Astrocyte of the cerebellum (primary cell): ENCODE measurements around the gene MEA1.
A peak's percentile ranks its signal among the peaks of the same experiment; 100 is the strongest.

ENCODE experiments used
- DNase-seq: peaks from one replicate; pipeline ENCODE4 v3.0.0-alpha.2; 2011; ENCODE audit warnings: low read depth
- H3K4me3 ChIP-seq: 2 replicates; pipeline ENCODE4 v1.5.1; 2011; ENCODE audit warnings: mild to moderate bottlenecking, low read depth, low read length, moderate library complexity
- in situ Hi-C: cut with HindIII; loops from 2 replicates; pipeline ENCODE4 v1.10.0; 2017; ENCODE audit warnings: low sequenced_read_pairs
- TF ChIP-seq, protein P1 (sequence below): IDR thresholded peaks from 2 replicates; pipeline ENCODE4 v1.5.1; 2012; ENCODE audit warnings: low read length, low read depth, moderate library complexity, mild to moderate bottlenecking; ENCODE audit errors: missing control alignments

The MEA1 gene

DNA sequence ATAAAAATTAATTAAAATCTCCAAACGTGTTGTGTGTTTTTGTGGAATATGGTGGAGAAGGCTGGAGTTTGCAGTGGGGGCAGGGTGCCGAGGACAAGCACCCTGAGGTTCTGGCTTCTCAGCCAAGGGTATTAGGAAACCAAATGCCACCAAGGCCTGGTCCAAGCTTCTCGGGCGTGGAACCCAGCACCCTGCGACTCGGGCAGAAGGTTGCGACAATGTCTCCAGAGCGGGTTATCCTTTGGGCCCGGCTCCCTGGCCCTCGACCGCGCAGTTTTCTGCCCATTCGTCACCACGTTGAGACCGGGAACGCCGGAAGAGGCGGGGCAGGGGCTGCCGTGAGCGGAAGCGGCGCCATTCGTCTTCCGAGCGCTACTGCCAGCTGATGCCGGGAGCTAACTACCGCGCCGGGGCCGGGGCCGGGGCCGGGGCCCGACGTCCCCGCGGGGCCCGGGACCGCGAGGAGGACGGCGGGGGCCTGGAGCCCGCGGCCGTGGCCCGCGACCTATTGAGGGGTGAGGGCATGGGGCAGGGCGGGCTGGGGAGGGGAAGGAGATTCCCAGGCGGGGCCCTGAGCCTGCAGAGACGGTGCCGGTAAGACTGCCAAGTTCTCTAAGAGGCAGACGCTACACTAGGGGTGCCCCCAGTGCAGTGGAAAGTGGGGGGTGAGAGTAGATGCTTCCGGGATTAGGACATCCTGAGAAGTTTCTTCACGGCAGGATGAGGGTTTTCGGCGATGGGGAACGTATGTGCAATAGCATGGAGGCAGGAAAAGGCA lies 7.7 kb upstream of the MEA1 start, which contains the start of gene RRP36:
TSS of gene RRP36 (plus strand) at position 354 of the 778 bp plus-strand sequence. CDS start at position 386, 32 bp downstream.
- no peak for DNase-seq
- TF ChIP-seq, protein P1, sequence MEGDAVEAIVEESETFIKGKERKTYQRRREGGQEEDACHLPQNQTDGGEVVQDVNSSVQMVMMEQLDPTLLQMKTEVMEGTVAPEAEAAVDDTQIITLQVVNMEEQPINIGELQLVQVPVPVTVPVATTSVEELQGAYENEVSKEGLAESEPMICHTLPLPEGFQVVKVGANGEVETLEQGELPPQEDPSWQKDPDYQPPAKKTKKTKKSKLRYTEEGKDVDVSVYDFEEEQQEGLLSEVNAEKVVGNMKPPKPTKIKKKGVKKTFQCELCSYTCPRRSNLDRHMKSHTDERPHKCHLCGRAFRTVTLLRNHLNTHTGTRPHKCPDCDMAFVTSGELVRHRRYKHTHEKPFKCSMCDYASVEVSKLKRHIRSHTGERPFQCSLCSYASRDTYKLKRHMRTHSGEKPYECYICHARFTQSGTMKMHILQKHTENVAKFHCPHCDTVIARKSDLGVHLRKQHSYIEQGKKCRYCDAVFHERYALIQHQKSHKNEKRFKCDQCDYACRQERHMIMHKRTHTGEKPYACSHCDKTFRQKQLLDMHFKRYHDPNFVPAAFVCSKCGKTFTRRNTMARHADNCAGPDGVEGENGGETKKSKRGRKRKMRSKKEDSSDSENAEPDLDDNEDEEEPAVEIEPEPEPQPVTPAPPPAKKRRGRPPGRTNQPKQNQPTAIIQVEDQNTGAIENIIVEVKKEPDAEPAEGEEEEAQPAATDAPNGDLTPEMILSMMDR, result no peak
- in situ Hi-C loops, result no loop called here
- H3K4me3 ChIP-seq, result peak within 1 kb of the TSS; percentile 81

DNA sequence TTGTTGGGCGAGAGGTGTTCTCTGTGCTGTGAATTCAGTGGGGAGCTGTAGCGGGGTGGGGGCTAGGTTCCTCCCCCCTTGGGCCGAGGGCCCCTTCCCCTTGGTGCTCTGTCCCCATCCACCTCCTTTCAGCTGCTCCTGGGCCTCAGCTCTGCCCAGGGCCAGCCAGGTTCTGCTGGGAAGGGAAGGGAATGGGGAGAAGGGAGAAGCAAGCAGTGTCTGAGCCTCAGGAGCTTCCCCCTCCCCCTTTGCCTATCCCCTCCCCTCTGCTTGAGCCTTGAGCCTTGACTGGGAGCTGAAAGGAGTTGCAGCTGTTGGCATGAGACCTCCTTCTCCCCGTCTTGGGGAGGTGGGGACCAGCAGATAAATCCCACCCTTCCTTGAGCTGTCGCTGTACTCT lies 7.1 kb upstream of the MEA1 start:
- in situ Hi-C loops, result no loop called here
- TF ChIP-seq, protein P1, result no peak
- DNase-seq, result no peak
- peak overlapping the region; percentile 81 for H3K4me3 ChIP-seq

DNA sequence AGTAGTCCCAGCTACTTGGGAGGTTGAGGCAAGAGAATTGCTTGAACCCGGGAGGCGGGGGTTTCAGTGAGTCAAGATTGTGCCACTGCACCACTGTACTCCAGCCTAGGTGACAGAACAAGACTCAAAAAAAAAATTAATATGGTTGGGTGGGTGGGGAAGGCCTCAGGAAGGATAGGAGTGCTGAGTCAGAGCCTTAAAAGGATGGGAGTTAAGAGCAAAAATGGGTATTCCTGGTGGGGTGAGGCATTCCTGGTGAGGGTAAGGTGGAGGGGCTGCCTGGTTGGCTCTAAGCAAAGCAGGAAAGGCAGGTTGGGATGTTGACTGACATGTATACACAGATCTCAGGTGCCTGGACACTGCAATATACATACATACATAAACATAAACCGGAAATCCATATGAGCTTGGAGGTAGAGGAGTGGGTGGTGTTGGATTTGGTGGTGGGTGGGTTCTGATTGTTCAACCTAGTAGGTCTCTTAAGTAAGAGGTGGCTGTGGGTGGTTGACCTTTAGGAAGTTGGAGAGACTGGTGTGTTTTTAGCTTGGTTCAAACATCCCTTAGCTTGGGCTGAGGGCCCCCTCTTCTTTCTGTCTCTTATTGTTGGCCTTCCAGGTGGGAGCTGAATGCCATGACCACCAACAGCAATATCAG lies 6.4 kb upstream of the MEA1 start:
- no peak for DNase-seq
- in situ Hi-C loops, result no loop called here
- H3K4me3 ChIP-seq, result no peak overlapping the region
- TF ChIP-seq, protein P1, result no peak

DNA sequence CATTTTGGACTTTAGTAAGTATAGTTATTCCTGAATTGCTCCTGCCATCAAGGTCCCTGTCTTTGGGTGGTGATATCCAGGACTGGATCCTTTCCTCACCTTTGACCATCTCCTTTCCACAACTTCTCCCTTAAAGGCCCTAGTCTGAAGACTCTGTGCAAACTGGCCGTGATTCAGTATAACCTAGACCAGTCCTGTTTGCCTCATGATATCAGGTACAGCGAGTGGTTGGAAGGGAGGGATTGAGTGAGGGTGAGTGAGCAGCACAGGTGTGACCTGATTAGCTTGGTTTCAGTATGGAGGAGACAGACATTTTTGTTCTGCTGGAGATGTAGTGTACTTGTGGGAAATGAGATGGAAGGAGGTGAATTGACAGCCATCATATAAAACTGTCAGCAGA lies 5.4 kb upstream of the MEA1 start:
- H3K4me3 ChIP-seq, result no peak overlapping the region
- no peak for DNase-seq
- in situ Hi-C loops, result no loop called here
- TF ChIP-seq, protein P1, result no peak

DNA sequence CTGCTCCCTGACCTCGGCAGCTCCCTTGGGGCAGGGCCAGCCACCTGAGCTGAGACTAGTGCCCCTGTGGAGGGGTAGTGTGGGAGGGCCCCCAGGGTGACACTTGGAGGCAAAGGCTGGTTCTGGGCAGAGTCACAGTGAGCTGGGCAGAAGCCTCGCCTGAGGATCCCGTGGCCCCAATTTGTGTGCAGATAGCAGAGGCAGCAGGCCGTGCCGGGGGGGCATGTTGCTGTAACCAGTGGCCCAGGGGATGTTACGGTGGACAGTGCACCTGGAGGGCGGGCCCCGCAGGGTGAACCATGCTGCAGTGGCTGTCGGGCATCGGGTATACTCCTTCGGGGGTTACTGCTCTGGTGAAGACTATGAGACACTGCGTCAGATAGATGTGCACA lies 3.2 kb upstream of the MEA1 start:
- no peak overlapping the region for H3K4me3 ChIP-seq
- TF ChIP-seq, protein P1, result no peak
- DNase-seq, result no peak
- in situ Hi-C loops, result no loop called here

DNA sequence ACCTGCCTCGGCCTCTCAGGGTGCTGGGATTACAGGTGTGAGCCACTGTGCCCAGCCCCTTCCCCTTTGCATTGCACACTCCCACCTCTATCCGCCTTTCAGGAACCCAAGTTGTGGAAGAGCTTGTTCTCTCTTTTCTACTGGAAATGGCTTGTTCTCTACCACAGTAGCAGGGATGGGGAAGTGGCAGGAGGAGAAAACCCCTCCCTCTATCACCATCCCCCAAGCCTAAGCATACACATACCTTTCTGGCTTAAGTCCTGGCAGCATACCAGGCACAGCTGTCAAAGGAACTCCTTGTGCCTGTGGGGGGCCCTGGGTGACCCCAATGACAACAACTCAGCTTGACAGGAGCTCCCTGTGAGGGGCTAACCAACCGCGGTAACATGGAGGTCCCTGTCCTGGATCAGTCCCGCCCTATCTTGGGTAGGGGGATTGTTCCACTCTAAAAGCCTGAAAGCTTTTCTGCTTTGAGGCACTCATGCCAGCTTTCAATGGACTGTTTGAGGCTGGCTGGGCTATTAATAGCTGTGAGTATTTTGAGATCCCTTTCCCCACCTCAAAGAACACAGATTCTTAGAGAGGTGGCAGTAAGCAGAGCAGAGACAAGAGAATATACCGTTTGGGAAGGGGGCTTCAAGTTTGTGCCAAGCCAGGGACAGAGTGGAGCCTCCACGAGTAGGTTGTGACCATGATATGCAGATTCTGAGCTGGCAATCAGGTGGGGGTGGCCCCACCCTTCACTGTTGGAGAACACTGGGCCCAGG lies 2.6 kb upstream of the MEA1 start:
- H3K4me3 ChIP-seq, result no peak overlapping the region
- TF ChIP-seq, protein P1, result no peak
- DNase-seq, result no peak
- in situ Hi-C loops, result no loop called here
